HPDE6-E6E7 (cell line): Measurements from ENCODE around the gene HSD17B8.

ENCODE experiments used
- DNase-seq: peaks from one replicate; pipeline ENCODE4 v3.0.0; 2011; ENCODE audit warnings: missing footprints; ENCODE audit errors: extremely low spot score

Gene HSD17B8

DNA sequence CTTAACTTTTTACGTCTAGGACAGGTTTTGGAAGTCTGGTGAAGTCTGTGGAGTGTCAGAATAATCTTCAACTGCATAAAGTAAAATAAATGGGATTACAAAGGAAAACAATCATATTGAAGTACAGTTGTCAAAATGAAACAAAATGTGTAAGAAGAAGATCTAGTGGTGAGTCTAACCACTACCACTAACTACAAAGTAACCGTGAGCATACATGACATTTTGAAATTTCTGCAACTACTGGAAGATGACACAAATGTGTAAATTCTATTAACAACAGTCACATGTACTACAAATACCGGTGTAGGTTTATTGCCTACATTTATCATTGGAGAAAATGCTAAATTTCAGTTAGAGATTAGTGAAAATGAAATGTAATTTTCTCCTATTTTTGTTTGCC is 37.5 kb downstream of the HSD17B8 start:
- no peak for DNase-seq

DNA sequence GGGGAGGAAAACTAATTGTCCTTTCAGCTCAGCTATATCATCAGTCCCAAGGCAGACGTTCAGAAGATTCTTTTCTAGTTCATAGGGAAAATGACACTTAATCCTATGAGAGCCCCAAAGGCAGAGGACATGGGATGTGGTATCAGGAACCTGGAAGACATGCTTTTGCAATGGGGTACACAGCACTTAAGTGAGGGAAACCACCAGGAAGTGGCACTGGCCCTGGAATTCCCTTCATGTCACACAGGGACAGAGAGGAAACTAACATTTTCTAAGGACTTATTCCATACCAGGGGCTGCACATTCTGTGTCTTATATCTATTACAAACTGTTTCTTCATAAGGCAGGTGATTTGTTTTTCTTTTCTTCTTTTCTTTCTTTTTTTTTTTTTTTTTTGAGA is 39.0 kb downstream of the HSD17B8 start:
- no peak for DNase-seq

DNA sequence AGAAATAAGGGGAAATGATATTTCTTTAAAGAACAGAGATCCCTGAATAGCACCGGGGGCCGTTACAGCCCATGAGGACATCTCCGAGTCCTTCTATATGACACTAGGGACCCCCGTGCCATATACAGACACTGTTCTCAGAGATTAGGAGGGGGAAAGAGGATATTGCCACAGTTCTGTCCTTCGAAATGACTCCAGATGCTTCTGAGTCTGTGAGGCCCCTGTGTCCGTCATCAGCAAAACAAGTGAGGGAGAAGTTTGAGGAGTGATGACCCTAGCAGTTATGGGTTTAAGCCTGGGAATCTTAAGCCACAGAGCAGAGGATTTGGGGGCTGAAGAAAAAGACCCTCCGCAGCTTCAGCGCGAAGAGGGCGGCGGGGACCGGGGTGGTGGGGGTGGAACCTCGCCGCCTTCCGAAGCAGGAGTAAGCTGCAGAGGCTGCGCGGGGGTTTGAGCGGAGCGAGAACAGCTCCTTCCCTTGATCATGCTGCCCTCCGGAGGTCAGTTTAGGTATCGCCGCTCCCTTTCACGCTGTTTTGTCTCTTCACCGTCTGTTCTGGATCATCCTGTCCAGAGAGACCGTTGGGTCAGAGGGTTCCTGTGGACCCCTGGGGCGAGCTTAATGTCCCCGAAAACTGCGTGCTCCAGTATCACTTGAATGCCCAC is 43.7 kb downstream of the HSD17B8 start:
- peak; percentile 60 for DNase-seq

DNA sequence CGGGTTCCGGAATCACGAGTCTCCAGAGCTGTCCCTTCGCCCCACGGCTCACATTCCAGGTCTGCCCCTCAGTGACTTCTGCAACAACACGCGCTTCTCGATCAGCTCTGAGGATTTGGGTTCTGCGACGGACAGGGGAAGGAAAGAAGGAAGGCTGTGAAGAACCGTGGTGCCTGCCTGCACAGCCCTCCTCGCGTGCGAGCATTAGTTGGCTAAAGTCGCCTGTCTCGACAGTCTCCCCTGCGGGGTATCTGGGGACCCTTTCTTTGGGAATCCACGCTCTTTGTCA is 44.1 kb downstream of the HSD17B8 start:
- no peak for DNase-seq

DNA sequence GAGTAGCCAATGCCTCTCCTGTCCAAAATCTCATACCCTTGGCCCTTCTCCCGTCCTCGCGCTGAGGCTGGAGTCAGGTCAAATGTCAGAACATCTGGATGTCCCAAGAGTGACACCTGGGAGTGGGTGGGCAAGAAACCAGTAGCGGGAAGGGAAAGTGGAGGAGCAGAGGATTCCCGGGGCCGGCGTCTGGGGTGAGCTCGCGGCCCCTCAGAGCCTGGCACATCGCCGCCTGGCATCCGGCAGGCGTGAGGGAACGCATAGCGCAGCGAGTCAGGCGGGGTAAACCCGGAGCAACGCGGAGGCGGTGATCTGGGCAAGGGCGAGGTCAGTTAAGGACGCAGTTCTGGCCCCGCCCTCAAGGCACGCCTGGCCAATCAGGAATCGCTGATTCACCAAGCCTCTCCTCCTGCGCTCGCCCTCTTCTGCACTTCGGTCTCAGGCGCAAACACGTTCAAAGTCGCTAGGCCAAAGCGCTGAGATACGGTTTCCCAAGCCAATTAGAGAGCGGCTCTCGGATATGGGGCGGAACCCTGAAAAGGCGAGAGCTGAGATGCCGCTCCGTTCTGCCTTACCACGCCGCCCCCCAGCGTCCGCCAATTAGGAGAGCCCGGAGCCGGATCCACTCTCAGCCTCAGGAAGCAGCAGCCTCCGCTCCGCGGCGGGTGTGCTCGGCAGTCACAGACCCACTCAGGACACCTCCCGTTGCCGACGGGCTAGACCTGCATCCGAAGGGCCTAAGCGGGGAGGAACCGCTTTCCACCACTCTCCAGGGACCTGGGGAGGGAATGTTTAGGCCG is 44.7 kb downstream of the HSD17B8 start:
- peak; percentile 85 for DNase-seq

DNA sequence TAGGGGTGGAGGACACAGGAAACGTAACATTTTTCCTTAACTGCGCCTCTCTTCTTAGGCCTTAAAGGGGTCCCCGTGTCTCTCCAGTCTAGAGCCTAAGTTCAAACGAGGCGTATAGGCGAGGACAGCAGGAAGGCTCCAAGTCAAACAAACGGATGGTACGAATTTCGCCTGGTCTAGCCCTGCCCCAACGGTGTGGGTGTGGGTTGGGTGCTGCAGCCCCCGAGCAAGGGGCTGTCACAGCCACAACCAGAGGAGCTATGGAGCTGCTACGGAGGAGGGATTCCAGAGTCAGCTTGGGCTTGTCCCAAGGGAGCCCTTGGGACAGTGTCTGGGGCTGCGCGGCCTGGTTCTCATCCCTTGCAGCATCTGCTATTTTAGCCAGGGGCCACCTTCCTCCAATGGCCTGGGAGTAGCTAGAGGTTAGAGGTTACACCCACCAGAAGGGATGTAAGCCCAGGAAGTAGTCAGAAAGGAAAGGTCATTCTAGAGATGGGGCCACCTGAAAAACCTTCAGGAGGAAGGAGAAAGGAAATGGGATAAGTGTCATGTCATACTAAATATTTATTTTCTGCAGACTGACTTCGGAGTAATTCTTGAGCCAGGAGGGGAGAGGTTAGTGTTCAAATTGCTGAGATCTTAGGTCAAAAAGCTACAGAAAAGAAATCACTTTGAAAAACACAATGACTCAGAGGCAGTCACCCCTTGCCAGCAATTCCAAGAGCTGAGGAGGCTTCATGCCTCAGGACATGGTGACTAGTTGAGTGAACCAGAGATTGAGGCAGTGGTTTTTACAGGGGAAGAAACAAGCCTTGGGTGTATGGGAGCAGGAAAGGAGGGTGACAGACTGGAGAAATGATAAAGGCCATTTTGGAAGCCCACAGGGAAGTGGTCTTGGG is 45.5 kb downstream of the HSD17B8 start:
- DNase-seq: no peak

DNA sequence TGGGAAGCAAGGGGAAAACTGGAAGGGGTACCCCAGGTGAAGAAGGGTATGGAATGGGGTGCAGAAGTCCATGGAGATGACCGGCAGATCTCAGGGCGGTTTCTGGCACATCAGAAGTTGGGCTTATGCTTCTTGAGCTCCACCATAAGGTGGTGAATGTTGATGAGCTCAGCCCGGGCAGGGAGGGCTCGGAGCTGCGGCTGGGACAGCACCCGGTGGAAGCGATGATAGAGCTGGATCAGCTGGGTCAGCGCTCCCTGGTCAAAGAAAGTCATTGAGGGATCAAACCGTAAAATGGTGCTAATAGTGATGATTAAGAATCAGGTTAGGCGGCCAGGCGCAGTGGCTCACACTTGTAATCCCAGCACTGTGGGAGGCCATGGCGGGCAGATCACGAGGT is 46.3 kb downstream of the HSD17B8 start:
- DNase-seq: no peak

DNA sequence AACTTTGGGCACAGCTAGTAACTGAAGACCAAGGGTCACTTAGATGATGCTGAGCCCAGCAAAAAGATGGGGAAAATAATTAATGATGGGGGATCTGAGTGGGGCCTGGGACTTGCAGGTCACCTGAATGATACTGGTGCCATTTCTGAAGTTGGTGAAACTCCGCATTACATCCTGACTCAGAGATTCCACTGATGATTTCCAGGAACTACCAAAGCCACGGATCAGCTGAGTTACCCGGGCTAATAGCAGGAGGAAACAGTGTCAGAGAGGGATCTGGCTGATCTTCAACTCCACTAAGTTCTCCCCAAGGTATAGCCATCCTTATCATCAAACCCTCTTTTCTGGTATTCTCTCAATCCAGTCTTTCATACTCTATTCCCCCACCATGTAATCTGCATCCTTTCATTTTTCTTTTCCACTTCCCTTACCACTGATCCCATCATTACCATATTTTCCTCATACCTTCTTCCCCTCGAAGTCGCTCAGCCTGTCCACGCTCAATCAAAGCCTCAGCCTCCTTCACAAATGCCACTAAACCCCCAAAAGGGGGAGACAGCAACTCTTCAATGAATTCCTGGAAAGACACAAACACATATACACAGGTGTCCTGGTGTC is 47.0 kb downstream of the HSD17B8 start:
- DNase-seq: no peak

DNA sequence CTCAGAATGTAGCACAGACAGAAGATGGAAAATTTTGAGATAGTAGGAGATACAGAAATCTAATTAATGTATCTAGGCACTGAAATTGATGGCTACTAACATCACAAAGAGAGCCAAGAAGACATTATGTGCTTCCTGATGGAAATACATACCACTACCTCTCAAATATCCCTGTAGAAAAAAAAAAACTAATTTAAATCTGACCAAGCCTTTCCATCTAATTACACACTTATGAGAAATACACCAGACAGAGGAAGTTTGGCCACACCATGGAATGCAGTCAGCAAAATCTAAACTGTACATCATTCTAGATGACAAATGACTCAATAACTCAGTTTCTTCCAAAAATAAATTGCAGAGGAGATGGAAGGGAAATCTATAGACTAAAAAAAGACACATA is 48.3 kb downstream of the HSD17B8 start:
- DNase-seq: no peak

DNA sequence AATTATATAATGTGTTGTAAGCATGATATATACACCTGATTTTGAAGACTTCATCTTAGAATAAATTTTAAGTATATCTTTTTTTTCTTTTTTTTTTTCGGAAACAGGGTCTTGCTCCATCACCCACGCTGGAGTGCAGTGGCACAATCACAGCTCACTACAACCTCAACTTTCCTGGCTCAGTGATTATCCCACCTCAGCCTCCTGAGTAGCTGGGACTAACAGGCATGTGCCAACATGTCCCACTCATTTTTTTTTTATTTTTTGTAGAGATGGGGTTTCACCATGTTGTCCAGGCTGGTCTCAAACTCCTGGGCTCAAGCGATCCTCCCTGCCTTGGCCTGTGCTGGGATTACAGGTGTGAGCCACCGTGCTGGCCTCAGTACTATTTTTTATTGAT is 50.1 kb downstream of the HSD17B8 start:
- DNase-seq: no peak
